B cell (primary cell): Measurements from ENCODE around the gene TTLL5. TPM values are rescaled to one million over a fixed set of nuclear protein-coding genes. Genes with fewer than 3 reads are reported as not detected.

Experiments used
- ATAC-seq: fragments of 200-7000 bp; cut with Tn5 transposase; one replicate; pipeline ENCODE4 v1.10.0; 2021; ENCODE audit warnings: low read depth, mild to moderate bottlenecking, moderate number of reproducible peaks, moderate library complexity
- CTCF ChIA-PET: fragments of 350-600 bp; sonication (Branson Sonifier 250); formaldehyde crosslinking; loops from one replicate; lab custom pipeline; 2021; ENCODE audit warnings: antibody characterized with exemption, inconsistent platforms; lab: Charles Lee
- POLR2A ChIA-PET: fragments of 350-600 bp; sonication (Branson Sonifier 250); formaldehyde crosslinking; loops from one replicate; lab custom pipeline; 2021; ENCODE audit warnings: antibody characterized with exemption; lab: Charles Lee
- DNase-seq: peaks from one replicate; pipeline ENCODE4 v3.0.0; 2013
- H2AFZ ChIP-seq: 2 replicates; pipeline ENCODE4 v1.6.1; 2012; ENCODE audit warnings: mild to moderate bottlenecking, low read depth, low read length; ENCODE audit not compliant: insufficient read depth, poor library complexity, severe bottlenecking
- H3K27ac ChIP-seq, 2 donors: 1 replicate in 1 of 2; 2 replicates in 1 of 2; pipeline ENCODE4 v1.5.1; 2012 to 2013; ENCODE audit warnings: low read length in 2 of 2, mild to moderate bottlenecking in 2 of 2, moderate library complexity in 1 of 2
- H3K27me3 ChIP-seq, 4 experiments: fragments of 200-600 bp in 1 of 4; sonication (generic) in 1 of 4; replicated peaks in 1 of 4; 1 replicate in 2 of 4; 2 replicates in 2 of 4; pipeline versions ENCODE4 v1.6.1 to v1.7.0; 2013 to 2016; ENCODE audit warnings: low read length in 3 of 4, mild to moderate bottlenecking in 2 of 4, mixed read lengths in 1 of 4, moderate library complexity in 1 of 4; ENCODE audit not compliant: insufficient read depth in 4 of 4, control insufficient read depth in 3 of 4; ENCODE audit errors: control extremely low read depth in 1 of 4
- H3K36me3 ChIP-seq, 2 experiments: replicated peaks in 1 of 2; 1 replicate in 1 of 2; 2 replicates in 1 of 2; pipeline versions ENCODE4 v1.6.1 to v1.7.1; 2013; ENCODE audit warnings: low read length in 1 of 2; ENCODE audit not compliant: insufficient read depth in 2 of 2, control insufficient read depth in 1 of 2; ENCODE audit errors: control extremely low read depth in 1 of 2, extremely low read depth in 1 of 2
- H3K4me1 ChIP-seq, 2 donors: fragments of 200-600 bp in 1 of 2; sonication (generic) in 1 of 2; 1 replicate in 1 of 2; 2 replicates in 1 of 2; pipeline versions ENCODE4 v1.5.1 to v1.6.1; 2013 to 2017; ENCODE audit warnings: low read length in 2 of 2; ENCODE audit not compliant: control insufficient read depth in 2 of 2, insufficient read depth in 2 of 2
- H3K4me2 ChIP-seq: replicated peaks from 2 replicates; pipeline ENCODE3; 2012; ENCODE audit warnings: mild to moderate bottlenecking, low read depth, low read length; ENCODE audit not compliant: poor library complexity, severe bottlenecking
- H3K4me3 ChIP-seq, 5 experiments: fragments of 200-600 bp in 1 of 5; sonication (generic) in 1 of 5; 1 replicate in 3 of 5; 2 replicates in 2 of 5; pipeline versions ENCODE4 v1.5.1 to v1.7.0; 2011 to 2016; ENCODE audit warnings: low read length in 4 of 5, mild to moderate bottlenecking in 4 of 5, low read depth in 2 of 5, control low read depth in 1 of 5, moderate library complexity in 1 of 5; ENCODE audit not compliant: insufficient read depth in 1 of 5; ENCODE audit errors: control extremely low read depth in 1 of 5, extremely low read depth in 1 of 5
- H3K79me2 ChIP-seq: fragments of 200-600 bp; sonication (generic); one replicate; pipeline ENCODE4 v1.6.0; 2016; ENCODE audit warnings: low read length; ENCODE audit not compliant: control insufficient read depth, insufficient read depth
- H3K9ac ChIP-seq: fragments of 200-600 bp; sonication (generic); 2 replicates; pipeline ENCODE4 v1.6.1; 2017; ENCODE audit warnings: mild to moderate bottlenecking, low read length, moderate library complexity
- H3K9me3 ChIP-seq, 3 donors: one replicate each; pipeline versions ENCODE4 v1.6.1 to v1.7.1; 2013; ENCODE audit warnings: low read length in 2 of 3; ENCODE audit not compliant: control insufficient read depth in 2 of 3, insufficient read depth in 1 of 3; ENCODE audit errors: control extremely low read depth in 1 of 3
- H4K20me1 ChIP-seq: 2 replicates; pipeline ENCODE4 v1.6.0; 2012; ENCODE audit warnings: mild to moderate bottlenecking, low read length; ENCODE audit not compliant: insufficient read depth, control insufficient read depth, poor library complexity, severe bottlenecking
- H3K27ac Mint-ChIP-seq: one replicate; pipeline ENCODE4 v1.8.0; 2021; ENCODE audit warnings: mixed read lengths
- H3K27me3 Mint-ChIP-seq: one replicate; pipeline ENCODE4 v1.8.0; 2021; ENCODE audit warnings: mixed read lengths
- H3K4me1 Mint-ChIP-seq: one replicate; pipeline ENCODE4 v1.8.0; 2021; ENCODE audit warnings: mixed read lengths
- H3K4me3 Mint-ChIP-seq: one replicate; pipeline ENCODE4 v1.8.0; 2021; ENCODE audit warnings: mixed read lengths
- H3K9me3 Mint-ChIP-seq: one replicate; pipeline ENCODE4 v1.8.0; 2022; ENCODE audit warnings: mixed read lengths; ENCODE audit not compliant: insufficient read depth
- CTCF ChIP-seq: fragments of 200-600 bp; IDR thresholded peaks from one replicate; pipeline ENCODE4 v1.8.0; 2022; ENCODE audit warnings: antibody characterized with exemption, mild to moderate bottlenecking
- EZH2 ChIP-seq: IDR thresholded peaks from 2 replicates; pipeline ENCODE4 v1.6.1; 2012; ENCODE audit warnings: borderline replicate concordance, low read depth, mild to moderate bottlenecking, moderate library complexity, low read length; ENCODE audit not compliant: insufficient read depth, poor library complexity, severe bottlenecking
- WGBS: methylation state at CpG from one replicate; pipeline ENCODE4 v1.1.5; 2013; ENCODE audit warnings: missing lambda C conversion rate; ENCODE audit not compliant: insufficient coverage; 5-methylcytosine and 5-hydroxymethylcytosine counted together
- intact Hi-C: fragments of 100-400 bp; cut with micrococcal nuclease; formaldehyde crosslinking; loops from one replicate; pipeline ENCODE4 v1.10.0; 2022
- polyA plus RNA-seq: library from polyadenylated mRNA; depleted of rRNA; stranded (reverse); fragments of >200 nt; gene quantifications from 2 replicates; pipeline ENCODE4 v1.2.3, GENCODE V29; 2012
- total RNA-seq, 2 donors: library from RNA; stranded (reverse); fragments of 120-200 nt in 1 of 2; gene quantifications; 1 replicate in 1 of 2; 2 replicates in 1 of 2; pipeline versions ENCODE4 v1.2.3 to v1.2.4, GENCODE V29; 2013 to 2022

The TTLL5 gene
- total and polyA plus RNA-seq, 2 donors (not counting 1 experiment from before 2014, with no cell fraction given): 10.9 to 50.9 TPM

DNA sequence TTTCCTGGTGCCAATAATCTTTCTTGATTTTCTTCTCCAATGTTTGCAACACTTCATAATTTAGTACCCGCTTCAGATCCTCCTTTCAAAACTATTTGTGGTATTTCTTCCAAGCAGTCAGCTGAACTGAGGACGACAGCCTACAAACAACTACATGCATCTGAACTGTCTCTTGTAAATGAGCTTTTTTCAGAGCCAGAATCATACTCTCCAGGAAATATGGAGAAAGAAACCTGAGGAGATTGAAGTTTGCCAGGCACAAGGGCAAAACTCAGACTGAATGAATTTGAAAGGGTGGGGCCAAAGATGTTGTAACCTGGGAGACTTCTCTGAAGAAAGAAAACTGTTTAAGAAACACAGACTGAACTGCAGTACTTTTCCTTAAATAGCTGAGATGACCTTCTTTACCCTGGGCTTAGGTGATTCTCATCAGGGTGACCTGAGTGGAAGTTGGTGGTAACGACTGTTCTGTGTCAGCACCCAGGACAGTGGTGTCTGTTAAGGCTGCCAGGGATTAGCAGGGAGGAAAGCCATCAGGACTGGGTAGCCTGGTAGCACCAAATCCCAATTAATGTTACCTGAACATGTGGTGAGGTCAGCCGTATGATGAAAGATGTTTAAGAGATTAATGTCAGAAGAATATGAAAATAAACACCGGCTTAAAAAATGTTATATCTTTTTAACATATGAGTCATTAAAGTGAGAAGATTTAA, 225.7 kb downstream of the TTLL5 start:
- Mint-ChIP-seq H3K4me1 (no peaks in the 10 kb centered on the region), H3K9me3 (no peaks in the 10 kb centered on the region), H3K27ac (no peak overlapping the region), H3K4me3 (no peak overlapping the region), H3K27me3 (no peaks in the 10 kb centered on the region)
- Histone ChIP-seq H3K9ac (no peak overlapping the region), H3K4me1 (no peaks in the 10 kb centered on the region), H4K20me1 (no peaks in the 10 kb centered on the region), H2AFZ (no peak overlapping the region), H3K36me3 (no peaks in the 10 kb centered on the region), H3K27ac (no peak overlapping the region), H3K4me3 (no peak overlapping the region), H3K79me2 (no peaks in the 10 kb centered on the region), H3K27me3 (no peaks in the 10 kb centered on the region), H3K9me3 (peaks cover 0 to 5% (median 0%) of the 10 kb centered on the region in 3 donors), H3K4me2 (no peak overlapping the region)
- no peak for TF ChIP-seq EZH2
- TF ChIP-seq CTCF: no peak
- WGBS: 95% methylated on average over 2 of the region's 5 CpGs
- no peak for DNase-seq
- ChIA-PET CTCF (interaction anchor here (1.0 kb wide), 1 partner anchor 20 kb away, joined by 4 read pairs; no protein-coding TSS in a partner anchor), POLR2A (no interaction called here)
- intact Hi-C loops: no loop called here
- no peak for ATAC-seq

DNA sequence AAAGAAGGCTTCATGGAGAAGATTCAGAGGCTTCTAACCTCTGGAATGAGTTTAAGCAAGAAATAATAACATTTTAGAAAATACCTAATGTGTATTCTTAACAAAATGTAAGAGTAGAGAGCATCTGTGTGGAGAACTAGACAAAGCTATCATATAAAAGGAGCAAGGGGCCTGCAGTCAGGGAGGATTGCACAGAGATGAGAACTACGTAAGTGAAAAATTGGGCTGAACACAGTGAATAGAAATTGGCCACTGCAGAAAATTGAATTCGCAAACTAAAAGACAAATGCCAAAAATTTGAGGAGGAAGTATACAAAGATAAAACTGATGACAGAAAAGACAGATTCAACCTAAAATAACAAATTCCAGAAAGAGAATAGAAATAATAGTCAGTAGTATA, 227.9 kb downstream of the TTLL5 start:
- no peak for TF ChIP-seq CTCF
- no peak for TF ChIP-seq EZH2
- Histone ChIP-seq H3K4me2 (no peak overlapping the region), H4K20me1 (no peaks in the 10 kb centered on the region), H3K9ac (no peak overlapping the region), H3K9me3 (peaks cover 0 to 5% (median 0%) of the 10 kb centered on the region in 3 donors), H3K27me3 (no peaks in the 10 kb centered on the region), H3K79me2 (no peaks in the 10 kb centered on the region), H3K4me3 (no peak overlapping the region), H3K4me1 (no peaks in the 10 kb centered on the region), H3K27ac (no peak overlapping the region), H2AFZ (no peak overlapping the region), H3K36me3 (peaks cover 0 to 1% of the 10 kb centered on the region in 2 experiments)
- H3K4me1 Mint-ChIP-seq: no peaks in the 10 kb centered on the region
- H3K9me3 Mint-ChIP-seq: no peaks in the 10 kb centered on the region
- no peak overlapping the region for H3K27ac Mint-ChIP-seq
- H3K27me3 Mint-ChIP-seq: no peaks in the 10 kb centered on the region
- POLR2A ChIA-PET: no interaction called here
- intact Hi-C loops: no loop called here
- 100% methylated on average over 1 of the region's 2 CpGs for WGBS
- DNase-seq (no peak), ATAC-seq (no peak)
- CTCF ChIA-PET: interaction anchor here (1.6 kb wide), 1 partner anchor 17 kb away, joined by 5 read pairs; no protein-coding TSS in a partner anchor
- no peak overlapping the region for H3K4me3 Mint-ChIP-seq
